Cerebellar cortex (tissue), 1 donor: ENCODE measurements around the gene DTX1.

Experiments
- DNase-seq: peaks from one replicate; pipeline ENCODE4 v3.0.0-alpha.2; 2015; ENCODE audit warnings: low spot score

Gene DTX1

GRCh38 chr12:113055594-113056380 is 743 bp upstream of the DTX1 start:
- no peak for DNase-seq

DNA sequence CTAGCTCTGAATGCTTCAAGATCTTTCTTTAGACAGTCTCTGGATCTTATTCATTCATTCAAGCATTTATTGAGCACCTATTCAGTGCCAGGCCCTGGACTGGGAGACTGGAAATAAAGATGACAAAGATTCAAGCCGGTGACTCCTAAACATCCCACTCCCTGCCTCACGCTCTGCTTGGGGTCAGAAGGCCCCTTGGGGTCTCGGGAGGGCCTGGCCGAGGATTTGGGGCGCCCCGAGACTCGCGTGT is 224 bp upstream of the DTX1 start:
- DNase-seq, result no peak

GRCh38 chr12:113057565-113058485 is 1.3 kb downstream of the DTX1 start:
- DNase-seq, result peak; percentile 47

DNA sequence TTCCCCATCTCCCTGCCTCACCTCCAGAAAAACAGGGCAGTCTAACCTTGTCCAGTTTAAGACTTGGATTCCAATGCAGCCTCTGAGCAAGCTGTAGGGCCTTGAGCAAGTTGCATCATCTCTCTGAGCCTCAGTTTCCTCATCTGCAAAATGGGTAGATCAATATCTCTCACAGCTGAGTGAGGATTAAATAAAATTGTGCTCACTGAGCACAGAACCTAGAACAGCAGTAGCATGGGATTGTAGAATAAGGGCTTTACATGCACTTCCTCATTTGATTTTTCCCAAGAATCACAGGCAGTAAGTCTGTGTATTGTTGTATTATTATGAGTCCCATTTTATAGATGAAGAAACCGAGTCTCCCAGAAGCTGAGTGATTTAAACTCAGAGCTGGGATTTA is 2.0 kb downstream of the DTX1 start:
- DNase-seq, result no peak

DNA sequence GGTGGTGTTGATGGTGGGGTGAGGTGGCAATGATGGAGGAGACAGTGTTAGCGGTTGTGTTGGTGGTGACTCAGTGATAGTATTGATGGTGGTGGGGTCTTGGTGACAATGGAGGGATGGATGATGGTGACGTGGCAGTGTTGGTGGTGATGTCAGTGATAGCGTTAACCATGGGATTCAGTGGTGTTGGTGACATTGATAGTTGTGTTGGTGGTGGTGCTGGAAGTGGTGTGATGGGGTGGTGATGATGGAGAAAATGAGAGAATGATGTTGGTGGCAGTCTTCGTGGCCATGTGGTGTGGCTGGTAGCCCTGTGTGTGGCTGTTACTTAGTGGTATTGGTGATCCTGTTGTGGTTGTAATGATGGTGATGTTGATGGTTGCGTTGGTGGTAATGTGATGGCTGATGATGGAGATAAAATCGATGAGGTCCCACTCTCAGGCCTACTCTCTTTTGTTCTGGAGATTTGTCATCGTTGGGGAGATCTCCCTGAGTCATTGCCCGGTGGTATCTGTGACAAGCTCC is 2.6 kb downstream of the DTX1 start:
- DNase-seq, result no peak

- DNase-seq, result no peak
These were observed 3.9 kb downstream of the DTX1 start for GRCh38 chr12:113060336-113060960.

GRCh38 chr12:113061061-113061694 is 4.6 kb downstream of the DTX1 start:
- DNase-seq, result no peak

- DNase-seq, result no peak
These were observed 6.2 kb downstream of the DTX1 start for GRCh38 chr12:113062502-113063395.

GRCh38 chr12:113063396-113064350 is 7.1 kb downstream of the DTX1 start:
- DNase-seq, result no peak

- DNase-seq, result no peak
These were observed 8.0 kb downstream of the DTX1 start for GRCh38 chr12:113064395-113065125.

- no peak for DNase-seq
These were observed 8.8 kb downstream of the DTX1 start for GRCh38 chr12:113065126-113066007.

- peak; percentile 52 for DNase-seq
These were observed 10.4 kb downstream of the DTX1 start for GRCh38 chr12:113066813-113067400.

- no peak for DNase-seq
These were observed 11.7 kb downstream of the DTX1 start for GRCh38 chr12:113067987-113068935.

DNA sequence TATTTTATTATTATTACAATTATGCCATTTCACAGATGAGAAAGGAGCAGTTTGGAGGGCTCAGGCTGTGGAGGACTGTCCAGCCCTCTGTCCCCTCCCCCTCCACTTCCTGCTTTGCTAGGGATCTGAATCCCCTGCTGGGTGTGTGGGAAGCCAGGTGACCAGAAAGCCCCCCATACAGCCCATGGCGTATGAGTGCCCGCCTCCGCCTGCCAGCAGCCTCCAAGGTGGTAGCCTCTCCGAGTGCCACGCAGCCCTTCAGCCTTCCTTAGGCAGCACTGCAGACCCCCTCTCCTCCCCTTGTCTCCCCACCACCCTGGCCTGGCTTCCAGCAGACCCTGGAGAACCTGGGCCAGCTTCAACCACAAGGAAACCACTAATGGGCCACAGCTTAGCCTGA is 12.6 kb downstream of the DTX1 start:
- DNase-seq, result no peak

GRCh38 chr12:113069751-113070116 is 13.2 kb downstream of the DTX1 start:
- no peak for DNase-seq

- no peak for DNase-seq
These were observed 13.8 kb downstream of the DTX1 start for GRCh38 chr12:113070117-113070906.
